DOHH2 (cell line): ENCODE data around the gene VPS54.

Experiments used
- H3F3A ChIP-seq: fragments of 200-600 bp; sonication (generic), shearing (Covaris generic); 2 replicates; pipeline ENCODE4 v1.6.0; 2016; ENCODE audit warnings: antibody characterized with exemption, mild to moderate bottlenecking; ENCODE audit not compliant: control insufficient read depth, insufficient read depth
- H3K27ac ChIP-seq: fragments of 200-600 bp; sonication (generic); 2 replicates; pipeline ENCODE4 v1.5.1; 2014; ENCODE audit warnings: low read depth, mild to moderate bottlenecking, low read length, moderate library complexity
- H3K27me3 ChIP-seq: fragments of 200-600 bp; sonication (generic); 2 replicates; pipeline ENCODE4 v1.6.1; 2014; ENCODE audit warnings: mild to moderate bottlenecking, low read length, mixed read lengths; ENCODE audit not compliant: control insufficient read depth
- H3K36me3 ChIP-seq: fragments of 200-600 bp; sonication (generic); 2 replicates; pipeline ENCODE4 v1.6.1; 2014; ENCODE audit warnings: mild to moderate bottlenecking, low read length, moderate library complexity, mixed read lengths; ENCODE audit not compliant: control insufficient read depth
- H3K4me1 ChIP-seq: fragments of 200-600 bp; sonication (generic); 2 replicates; pipeline ENCODE4 v1.6.1; 2014; ENCODE audit warnings: mild to moderate bottlenecking, low read length, mixed read lengths; ENCODE audit not compliant: control insufficient read depth
- H3K4me2 ChIP-seq: fragments of 200-600 bp; sonication (generic); 2 replicates; pipeline ENCODE4 v1.6.0; 2014; ENCODE audit warnings: mild to moderate bottlenecking, low read length, moderate library complexity
- H3K4me3 ChIP-seq: fragments of 200-600 bp; sonication (generic); 2 replicates; pipeline ENCODE4 v1.5.1; 2014; ENCODE audit warnings: mild to moderate bottlenecking, low read length, mixed read lengths
- H3K79me2 ChIP-seq: fragments of 200-600 bp; sonication (generic); 2 replicates; pipeline ENCODE4 v1.6.1; 2014; ENCODE audit warnings: mild to moderate bottlenecking, low read length, mixed read lengths; ENCODE audit not compliant: control insufficient read depth
- H3K9me2 ChIP-seq: fragments of 200-600 bp; sonication (generic); replicated peaks from 2 replicates; pipeline ENCODE4 v1.6.1; 2014; ENCODE audit warnings: mild to moderate bottlenecking, low read length, mixed read lengths; ENCODE audit not compliant: control insufficient read depth
- H3K9me3 ChIP-seq: fragments of 200-600 bp; sonication (generic); 2 replicates; pipeline ENCODE4 v1.6.1; 2014; ENCODE audit warnings: antibody characterized with exemption, low read length, mixed read lengths; ENCODE audit not compliant: control insufficient read depth, insufficient read depth
- H4K20me1 ChIP-seq: fragments of 200-600 bp; sonication (generic); 2 replicates; pipeline ENCODE4 v1.6.0; 2014; ENCODE audit warnings: low read depth, mild to moderate bottlenecking, antibody characterized with exemption, low read length, moderate library complexity; ENCODE audit not compliant: control insufficient read depth, insufficient read depth
- EZH2phosphoT487 ChIP-seq: fragments of 200-600 bp; sonication (generic); IDR thresholded peaks from 2 replicates; pipeline ENCODE4 v1.6.1; 2017; ENCODE audit warnings: borderline replicate concordance, mild to moderate bottlenecking, antibody characterized with exemption, low read length, moderate library complexity, mixed read lengths
- TF ChIP-seq, protein P1 (sequence below): fragments of 200-600 bp; sonication (generic); IDR thresholded peaks from one replicate; pipeline ENCODE4 v1.5.1; 2014; ENCODE audit warnings: antibody characterized with exemption, mild to moderate bottlenecking, low read depth, low read length; ENCODE audit not compliant: poor library complexity, severe bottlenecking

Gene VPS54

DNA sequence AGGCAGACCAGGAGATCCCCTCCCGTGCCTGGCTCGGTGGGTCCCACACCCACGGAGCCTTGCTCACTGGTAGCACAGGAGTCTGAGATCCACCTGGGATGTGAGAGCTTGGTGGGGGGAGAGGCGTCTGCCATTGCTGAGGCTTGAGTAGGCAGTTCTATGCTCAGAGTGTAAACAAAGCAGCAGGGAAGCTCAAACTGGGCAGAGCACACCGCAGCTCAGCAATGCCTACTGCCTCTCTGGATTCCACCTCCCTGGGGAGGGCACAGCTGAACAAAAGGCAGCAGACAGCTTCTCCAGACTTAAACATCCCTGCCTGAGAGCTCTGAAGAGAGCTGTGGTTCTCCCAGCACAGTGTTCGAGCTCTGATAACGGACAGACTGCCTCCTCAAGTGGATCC, 92.4 kb downstream of the VPS54 start:
- no peak for TF ChIP-seq EZH2phosphoT487
- TF ChIP-seq, protein P1, sequence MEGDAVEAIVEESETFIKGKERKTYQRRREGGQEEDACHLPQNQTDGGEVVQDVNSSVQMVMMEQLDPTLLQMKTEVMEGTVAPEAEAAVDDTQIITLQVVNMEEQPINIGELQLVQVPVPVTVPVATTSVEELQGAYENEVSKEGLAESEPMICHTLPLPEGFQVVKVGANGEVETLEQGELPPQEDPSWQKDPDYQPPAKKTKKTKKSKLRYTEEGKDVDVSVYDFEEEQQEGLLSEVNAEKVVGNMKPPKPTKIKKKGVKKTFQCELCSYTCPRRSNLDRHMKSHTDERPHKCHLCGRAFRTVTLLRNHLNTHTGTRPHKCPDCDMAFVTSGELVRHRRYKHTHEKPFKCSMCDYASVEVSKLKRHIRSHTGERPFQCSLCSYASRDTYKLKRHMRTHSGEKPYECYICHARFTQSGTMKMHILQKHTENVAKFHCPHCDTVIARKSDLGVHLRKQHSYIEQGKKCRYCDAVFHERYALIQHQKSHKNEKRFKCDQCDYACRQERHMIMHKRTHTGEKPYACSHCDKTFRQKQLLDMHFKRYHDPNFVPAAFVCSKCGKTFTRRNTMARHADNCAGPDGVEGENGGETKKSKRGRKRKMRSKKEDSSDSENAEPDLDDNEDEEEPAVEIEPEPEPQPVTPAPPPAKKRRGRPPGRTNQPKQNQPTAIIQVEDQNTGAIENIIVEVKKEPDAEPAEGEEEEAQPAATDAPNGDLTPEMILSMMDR = no peak
- Histone ChIP-seq H3K9me2 (no peaks in the 10 kb centered on the region), H3K27ac (no peak overlapping the region), H3F3A (no peaks in the 10 kb centered on the region), H3K79me2 (no peaks in the 10 kb centered on the region), H3K36me3 (peaks cover 3% of the 10 kb centered on the region; the same call in 1 of the 2 replicates), H3K4me3 (no peak overlapping the region), H3K9me3 (no peaks in the 10 kb centered on the region), H3K4me1 (no peaks in the 10 kb centered on the region), H4K20me1 (no peaks in the 10 kb centered on the region), H3K27me3 (no peaks in the 10 kb centered on the region), H3K4me2 (no peak overlapping the region)

DNA sequence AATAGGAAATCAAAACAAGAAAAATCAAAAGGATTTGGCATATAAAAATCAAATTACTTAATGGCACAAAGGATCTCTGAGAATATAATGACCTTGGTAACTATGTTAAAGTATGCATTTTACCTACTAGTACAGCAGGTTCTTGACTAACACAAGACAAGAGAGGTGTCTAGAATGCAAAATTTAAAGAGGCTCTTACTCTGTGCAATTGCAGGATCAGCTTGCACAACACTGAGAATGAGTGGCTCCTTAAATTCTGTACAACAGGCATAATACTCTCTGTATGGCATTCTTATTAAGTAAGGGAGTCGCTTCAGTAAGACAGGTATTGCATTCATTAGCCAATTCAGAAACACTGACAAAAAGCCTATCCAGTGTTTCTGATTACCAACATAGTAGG, 104.9 kb downstream of the VPS54 start:
- peaks cover 31% of the 10 kb centered on the region for H3K36me3 ChIP-seq
- H3K27me3 ChIP-seq = no peaks in the 10 kb centered on the region
- no peaks in the 10 kb centered on the region for H3F3A ChIP-seq
- H3K79me2 ChIP-seq = no peaks in the 10 kb centered on the region
- no peaks in the 10 kb centered on the region for H3K9me3 ChIP-seq
- no peak overlapping the region for H3K4me2 ChIP-seq
- H3K4me3 ChIP-seq = no peak overlapping the region
- no peak overlapping the region for H3K27ac ChIP-seq
- no peaks in the 10 kb centered on the region for H4K20me1 ChIP-seq
- H3K4me1 ChIP-seq = no peaks in the 10 kb centered on the region
- no peak for TF ChIP-seq EZH2phosphoT487
- no peaks in the 10 kb centered on the region for H3K9me2 ChIP-seq

DNA sequence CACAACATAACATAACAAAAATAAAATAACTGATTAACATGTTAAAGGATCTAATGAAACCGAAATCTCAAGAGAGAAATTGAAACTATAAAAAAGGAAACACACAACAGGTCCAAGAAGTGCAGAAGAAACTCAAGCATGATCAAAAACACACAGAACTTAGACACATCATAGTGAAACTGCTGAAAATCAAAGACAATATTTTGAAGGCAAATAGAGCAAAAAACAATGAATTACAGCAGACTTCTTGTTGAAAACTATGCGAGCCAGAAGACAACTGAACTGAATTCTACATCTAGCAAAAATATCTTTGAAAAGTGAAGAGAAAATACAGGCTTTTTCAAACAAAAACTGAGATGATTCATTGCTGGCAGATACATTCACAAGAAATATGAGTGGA, 116.2 kb downstream of the VPS54 start:
- no peak overlapping the region for H3K4me3 ChIP-seq
- H3K4me1 ChIP-seq = no peaks in the 10 kb centered on the region
- peaks cover 47% of the 10 kb centered on the region for H3K36me3 ChIP-seq
- H3K27me3 ChIP-seq = no peaks in the 10 kb centered on the region
- H3K27ac ChIP-seq = no peak overlapping the region
- H3K79me2 ChIP-seq = no peaks in the 10 kb centered on the region
- no peaks in the 10 kb centered on the region for H4K20me1 ChIP-seq
- H3K9me2 ChIP-seq = no peaks in the 10 kb centered on the region
- no peak overlapping the region for H3K4me2 ChIP-seq
- H3K9me3 ChIP-seq = peaks cover 13% of the 10 kb centered on the region; the same call in 1 of the 2 replicates
- H3F3A ChIP-seq = peaks cover 5% of the 10 kb centered on the region; the same call in 1 of the 2 replicates
- TF ChIP-seq, protein P1 = no peak
- no peak for TF ChIP-seq EZH2phosphoT487

DNA sequence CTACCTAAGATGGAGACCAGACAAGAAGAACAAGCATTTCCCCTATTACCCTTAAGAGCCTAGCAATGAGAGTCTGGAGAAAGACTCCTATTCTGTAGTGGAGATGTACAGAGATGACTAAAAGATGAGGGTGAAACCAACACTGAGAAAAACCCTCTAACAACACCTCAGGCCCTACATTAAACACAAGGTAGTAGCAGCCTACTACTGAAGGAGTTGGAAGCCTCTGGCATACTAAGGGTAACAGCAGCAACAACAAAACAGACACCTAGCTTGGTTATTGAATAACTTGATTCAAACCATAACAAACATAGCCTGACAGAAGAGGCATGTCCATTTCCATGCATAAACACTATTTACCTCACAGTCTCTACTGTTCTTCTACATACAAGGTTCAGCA, 117.1 kb downstream of the VPS54 start:
- H3F3A ChIP-seq = peaks cover 11% of the 10 kb centered on the region
- H3K4me2 ChIP-seq = no peak overlapping the region
- TF ChIP-seq, protein P1 = no peak
- TF ChIP-seq EZH2phosphoT487 = no peak
- H3K9me2 ChIP-seq = no peaks in the 10 kb centered on the region
- H3K4me1 ChIP-seq = no peaks in the 10 kb centered on the region
- no peak overlapping the region for H3K4me3 ChIP-seq
- H3K36me3 ChIP-seq = peaks cover 53% of the 10 kb centered on the region
- no peaks in the 10 kb centered on the region for H4K20me1 ChIP-seq
- H3K27me3 ChIP-seq = no peaks in the 10 kb centered on the region
- no peaks in the 10 kb centered on the region for H3K79me2 ChIP-seq
- H3K27ac ChIP-seq = no peak overlapping the region
- peaks cover 13% of the 10 kb centered on the region; the same call in 1 of the 2 replicates for H3K9me3 ChIP-seq
